Left renal pelvis (tissue), 4 donors: ENCODE data around the gene CCDC149. TPM values are rescaled to one million over a fixed set of nuclear protein-coding genes. Genes with fewer than 3 reads are reported as not detected.

Experiments used
- DNase-seq, 4 donors: peaks; one replicate each; pipeline ENCODE4 v3.0.0-alpha.2; 2013; ENCODE audit warnings: low read depth in 4 of 4, low spot score in 3 of 4
- polyA plus RNA-seq, 4 donors: library from polyadenylated mRNA; unstranded; fragments of 120-200 nt; gene quantifications; one replicate each; pipeline ENCODE4 v1.2.1, GENCODE V29; 2013; ENCODE audit not compliant: insufficient read length in 4 of 4

Gene CCDC149
- polyA plus RNA-seq, 4 donors = 12.9 to 21.6 (median 19.4) TPM

DNA sequence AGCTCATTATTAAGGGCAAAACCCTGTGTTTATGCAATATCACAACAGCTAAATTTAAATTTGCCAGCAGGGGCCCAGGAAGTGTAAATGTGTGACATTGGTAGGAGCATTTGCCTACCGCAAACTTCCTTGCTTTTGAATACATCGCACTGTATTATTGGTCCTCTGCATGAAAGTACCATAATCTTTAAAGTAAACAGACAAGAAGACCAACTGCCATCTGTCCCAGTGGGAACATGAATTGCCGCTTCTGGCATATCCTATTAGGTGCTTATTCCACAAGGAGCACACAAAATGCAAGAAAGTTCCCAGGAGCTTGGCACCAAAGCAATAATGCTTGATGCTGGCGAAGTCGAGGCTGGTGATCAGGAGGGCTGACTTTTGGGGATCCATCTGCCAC, 66.1 kb downstream of the CCDC149 start:
- no peak for DNase-seq

DNA sequence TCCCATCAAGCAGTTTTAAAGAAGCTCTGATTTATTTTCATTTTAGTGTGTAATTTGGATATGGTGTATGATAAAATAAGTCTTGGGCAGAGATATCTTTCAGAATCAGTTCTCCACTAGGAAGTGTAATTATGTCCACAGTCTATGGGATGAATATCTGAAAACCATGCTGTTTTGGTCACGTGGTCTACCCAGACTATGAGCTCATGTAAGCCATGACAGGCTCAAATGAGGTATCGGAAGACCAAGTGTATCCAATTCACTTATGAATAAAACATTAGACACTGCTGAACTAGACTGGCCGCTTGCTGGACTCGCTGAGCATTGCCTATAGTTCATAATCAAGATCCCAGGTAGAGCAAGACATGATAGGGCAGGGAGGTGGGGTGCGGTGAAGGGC, 66.9 kb downstream of the CCDC149 start:
- DNase-seq = no peak

DNA sequence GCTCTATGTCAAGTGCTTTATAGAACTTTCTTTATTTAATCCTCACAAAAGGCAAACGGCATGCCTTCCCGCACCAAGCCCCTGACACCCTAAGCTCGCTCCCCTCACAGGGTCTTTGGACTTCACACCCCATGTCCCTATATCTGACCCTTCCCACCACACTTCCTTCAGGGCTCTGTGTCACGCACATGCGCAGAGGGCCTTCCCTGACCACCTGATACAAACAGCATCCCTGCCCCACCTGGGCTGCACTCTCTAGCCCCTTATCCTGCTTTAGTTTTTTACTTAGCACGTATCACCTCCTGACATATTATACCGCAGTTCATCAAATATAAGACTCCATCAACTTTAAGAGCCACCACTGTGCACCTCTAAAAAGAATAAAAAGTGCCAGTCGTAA, 67.7 kb downstream of the CCDC149 start:
- DNase-seq = no peak

DNA sequence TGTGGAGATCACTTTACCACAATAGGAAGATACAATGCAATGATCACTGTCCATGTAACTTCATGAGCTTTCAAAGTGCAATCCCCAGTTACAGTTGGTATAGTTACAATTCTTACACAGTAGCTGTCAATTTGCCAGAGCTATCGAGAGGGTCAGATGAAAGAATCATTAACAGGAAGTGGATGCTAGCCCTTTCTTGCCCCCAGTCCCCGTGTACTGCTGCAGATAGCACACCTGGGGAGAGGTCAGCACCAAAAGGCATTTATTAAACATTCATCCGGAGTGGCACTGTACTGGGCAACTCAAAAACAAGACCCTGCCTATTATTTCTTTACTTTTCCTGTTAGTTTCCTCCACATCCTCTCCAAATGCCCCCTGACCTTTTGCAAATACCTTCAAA, 69.7 kb downstream of the CCDC149 start:
- DNase-seq = no peak

DNA sequence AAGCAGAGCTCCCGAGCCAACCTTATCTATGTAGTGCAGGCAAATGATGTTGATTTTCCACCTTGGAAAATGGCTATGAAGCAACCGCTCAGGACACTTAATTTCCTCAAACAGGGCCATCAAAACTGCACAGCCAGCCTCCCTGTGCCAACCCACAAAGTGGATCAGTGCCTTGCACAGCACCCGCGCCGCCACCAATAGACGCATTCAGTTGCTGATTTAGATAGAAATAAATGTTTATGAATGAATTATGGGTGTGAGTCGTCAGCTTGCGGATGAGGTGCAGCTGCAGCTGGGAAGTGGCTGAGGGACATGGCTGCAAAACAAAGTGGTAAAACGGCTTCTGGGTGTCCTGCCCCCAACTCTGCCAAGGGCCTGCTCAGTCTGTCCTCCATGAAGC, 70.5 kb downstream of the CCDC149 start:
- no peak for DNase-seq

DNA sequence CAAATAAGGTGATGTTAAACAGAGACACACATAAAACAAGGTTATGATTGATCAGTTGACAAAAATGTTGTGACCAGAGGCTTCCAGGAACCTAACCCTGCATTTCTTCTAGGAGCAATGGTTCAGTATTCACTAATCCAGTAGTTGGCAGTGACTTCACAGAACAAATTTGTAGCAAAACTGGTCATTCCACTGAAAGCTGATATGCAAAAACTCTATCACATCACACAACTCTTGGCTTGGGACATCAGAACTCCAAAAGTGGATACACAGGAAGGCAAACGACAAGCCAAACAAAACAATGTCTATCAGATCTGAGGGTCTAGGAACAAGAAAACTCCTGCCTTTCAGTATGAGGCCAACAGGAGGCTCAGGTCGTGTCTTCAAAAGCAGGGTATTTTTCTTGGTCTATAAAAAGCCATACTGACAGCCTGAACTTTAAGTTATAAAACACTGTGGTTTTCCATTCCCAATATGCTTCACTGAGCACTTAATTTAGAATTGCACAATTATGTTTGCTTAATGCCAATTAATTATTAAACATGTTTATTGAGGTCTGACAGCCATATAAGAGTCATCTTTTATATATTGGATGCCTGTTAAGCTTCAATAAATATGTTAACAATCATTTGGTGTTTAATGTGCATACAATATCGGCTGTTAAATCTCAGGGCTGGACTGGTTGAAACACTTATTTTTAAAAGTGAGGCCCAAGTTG, 71.9 kb downstream of the CCDC149 start:
- DNase-seq = no peak

DNA sequence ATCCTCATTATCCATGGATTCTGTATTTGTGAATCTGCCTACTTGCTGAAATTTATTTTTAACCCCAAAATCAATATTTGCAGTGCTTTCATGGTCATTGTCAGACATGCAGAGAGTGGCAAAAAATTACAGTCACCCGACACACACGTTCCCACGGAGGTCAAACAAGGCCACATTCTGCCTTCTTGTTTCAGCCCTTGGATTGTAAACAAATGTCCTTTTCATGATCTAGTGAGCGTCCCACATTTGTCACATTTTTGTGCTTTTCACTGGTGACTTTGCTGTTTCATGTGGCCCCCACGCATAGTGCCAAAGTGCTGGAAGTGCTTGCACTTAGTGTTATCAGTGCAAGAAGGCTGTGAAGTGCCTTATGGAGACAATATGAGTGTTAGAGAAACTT, 72.5 kb downstream of the CCDC149 start:
- DNase-seq = no peak

DNA sequence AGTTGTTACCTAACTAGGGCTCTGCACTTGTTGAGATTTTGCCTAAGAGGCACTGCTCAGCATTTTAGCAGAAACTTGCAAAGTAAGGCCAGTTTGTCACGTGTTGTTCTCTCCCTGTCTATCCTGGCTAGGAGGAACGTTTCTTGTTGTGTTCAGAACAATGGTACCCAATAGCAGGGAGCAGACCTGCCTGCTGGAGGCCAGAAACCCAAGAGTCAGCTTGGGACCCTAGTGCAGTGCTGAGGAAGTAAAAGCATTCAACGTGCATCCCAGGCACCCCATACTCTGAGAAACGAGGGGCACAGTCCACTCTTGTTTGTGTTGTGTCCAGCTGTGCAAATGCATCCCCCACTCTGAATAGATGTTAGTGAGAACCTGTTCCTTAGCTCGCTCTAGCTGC, 75.1 kb downstream of the CCDC149 start:
- no peak for DNase-seq

DNA sequence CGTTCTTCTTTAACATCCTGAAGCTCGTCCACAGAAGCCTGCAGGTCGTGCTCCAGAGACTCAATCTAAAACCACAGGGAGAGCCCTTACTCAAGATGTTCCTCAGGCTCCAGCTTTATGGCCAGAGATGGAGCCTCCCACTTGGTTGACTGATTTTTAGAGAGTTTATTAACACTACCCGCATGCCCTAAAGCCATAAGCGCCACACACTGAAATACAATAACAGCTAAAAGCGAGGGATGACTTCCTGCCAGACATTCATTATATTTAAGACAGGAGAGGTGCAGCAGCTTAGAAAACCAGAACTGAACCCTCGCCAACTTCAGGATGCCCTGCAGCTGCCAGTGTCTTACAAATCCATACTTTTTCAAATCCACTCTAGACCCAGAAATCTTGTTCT, 75.5 kb downstream of the CCDC149 start:
- DNase-seq = no peak

DNA sequence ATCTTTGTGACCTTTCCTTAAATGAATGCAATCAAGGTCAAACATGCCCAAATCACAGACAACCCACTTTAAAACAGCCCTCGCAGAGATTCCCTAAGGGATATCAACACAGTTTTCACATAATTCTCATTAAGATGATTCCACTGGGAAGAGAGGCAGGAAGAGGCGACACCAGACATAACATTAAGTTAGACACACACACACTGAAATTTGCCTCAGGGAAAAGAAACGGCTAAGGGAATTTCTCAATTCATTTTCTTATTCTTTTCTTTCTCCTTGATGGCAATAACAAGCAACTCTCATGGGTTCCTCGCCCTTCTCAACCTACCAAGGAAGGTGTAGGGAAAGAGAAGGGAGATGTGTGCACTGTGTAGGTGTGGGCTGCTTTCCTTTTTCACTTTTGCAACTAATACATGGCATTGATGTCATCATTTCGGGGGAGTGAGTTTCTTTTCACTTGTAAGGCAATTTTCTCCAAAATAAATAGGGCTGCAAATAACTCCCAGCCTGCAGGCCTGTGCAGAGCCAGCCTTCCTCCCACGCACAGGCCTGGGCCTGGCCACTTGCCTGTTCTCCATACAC, 76.1 kb downstream of the CCDC149 start:
- no peak for DNase-seq

DNA sequence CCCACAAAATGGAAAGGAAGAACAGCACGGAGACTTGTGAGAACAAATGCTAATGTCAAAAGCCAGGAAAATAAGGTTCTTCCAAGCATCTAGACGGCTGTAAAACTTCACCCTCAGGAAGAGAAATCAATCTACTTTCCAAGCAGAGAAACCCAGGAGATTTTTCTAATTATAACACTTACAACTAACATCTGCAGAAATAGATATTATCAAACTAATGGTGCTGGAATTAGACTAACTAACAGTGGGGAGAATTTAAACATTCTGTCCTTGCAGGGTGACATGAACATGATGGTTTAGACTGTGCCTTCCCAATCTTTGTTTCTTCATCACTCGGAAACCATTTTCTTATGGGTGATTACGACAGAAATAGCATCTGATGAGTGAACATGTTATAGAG, 77.1 kb downstream of the CCDC149 start:
- DNase-seq = no peak

DNA sequence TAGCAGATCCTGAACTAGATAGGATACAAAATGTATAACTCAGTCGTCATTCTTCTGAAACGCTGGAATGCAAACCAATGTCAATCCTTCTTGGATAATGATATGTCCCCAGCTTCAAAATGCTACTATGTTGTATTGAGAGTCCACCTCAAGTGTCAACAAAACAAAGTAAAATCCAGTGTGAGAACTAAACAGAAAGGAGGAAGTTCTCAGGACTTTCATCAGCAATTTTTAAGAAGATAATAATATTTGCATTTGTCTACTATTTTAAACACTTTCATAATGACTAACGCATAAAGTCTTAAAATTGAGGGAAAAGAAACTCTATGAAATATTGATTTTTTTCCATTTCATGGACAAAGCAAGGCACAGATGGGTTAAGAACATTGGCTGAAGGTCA, 81.2 kb downstream of the CCDC149 start:
- DNase-seq = no peak

DNA sequence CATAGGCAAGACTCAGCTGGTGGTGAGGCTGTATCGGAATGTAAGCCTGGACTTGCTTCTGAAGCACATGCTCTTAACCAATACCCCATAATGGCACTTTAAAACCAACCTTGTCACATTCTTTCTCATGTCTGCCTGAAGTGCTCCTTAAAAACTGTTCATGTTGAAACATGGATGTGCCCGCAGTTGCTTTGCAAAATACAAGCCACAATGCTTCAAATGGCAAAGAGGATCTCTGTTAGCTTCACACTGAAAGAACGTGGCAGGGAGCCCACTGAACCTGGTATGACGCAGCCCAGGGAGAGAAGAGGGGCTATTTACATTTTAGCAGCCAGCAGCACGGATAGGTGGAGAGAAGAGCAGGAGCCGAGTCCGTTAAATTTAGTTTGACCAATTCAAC, 88.1 kb downstream of the CCDC149 start:
- DNase-seq = no peak

DNA sequence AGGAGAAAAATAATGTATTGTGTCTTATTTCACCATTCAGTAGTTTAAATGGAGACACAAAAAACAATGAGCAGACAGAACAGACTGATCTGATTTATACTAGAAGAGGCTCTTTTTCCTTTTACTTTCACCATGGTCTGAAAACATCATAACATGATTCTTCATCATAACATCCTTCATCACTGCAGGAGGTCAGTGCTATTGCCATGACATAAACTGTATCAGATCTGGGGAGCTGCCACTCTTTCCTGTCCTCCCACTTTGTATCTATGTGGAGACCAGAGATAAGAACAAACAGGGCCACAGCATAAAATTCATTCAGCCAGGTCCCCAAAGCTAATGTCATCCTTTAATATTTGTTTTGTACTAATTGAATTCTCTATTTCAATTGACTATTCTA, 92.3 kb downstream of the CCDC149 start:
- DNase-seq = no peak

DNA sequence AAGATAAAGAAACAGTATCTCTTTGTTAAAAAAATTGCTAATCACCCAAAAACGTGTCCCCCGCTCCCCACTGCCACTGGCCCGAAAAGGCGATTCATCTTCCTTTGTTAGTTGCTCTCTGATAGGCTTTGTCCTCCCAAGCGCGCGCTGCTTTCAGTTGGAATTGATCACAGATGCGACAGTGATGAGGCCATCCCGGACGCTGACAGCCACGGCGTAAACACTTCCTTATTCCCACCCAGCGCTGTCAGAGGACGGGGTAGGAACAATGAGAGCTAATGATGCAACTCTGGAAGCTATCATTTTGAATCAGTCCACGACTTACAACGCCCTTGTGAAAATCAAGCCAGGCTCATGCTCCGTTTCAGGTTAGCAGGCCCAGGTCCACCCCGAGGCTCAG, 96.0 kb downstream of the CCDC149 start:
- DNase-seq = no peak

DNA sequence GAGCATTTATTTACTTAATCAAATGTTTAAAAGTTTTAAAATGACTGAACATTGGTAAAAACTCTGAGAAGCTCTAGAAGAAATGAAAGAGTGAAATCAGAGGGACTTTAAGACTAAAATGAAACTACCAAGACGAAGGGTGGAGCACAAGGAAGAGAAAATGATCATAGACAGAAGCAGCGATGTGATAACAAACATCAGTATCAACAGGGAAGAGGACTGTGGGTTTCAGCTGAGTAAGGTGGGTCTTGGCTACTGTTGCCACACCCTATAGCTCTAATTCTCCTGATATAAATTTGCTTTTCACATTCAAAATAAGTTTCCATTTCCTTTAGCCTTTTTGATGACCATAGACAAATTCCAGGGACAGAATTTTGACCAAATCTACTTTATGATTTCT, 99.1 kb downstream of the CCDC149 start:
- no peak for DNase-seq

DNA sequence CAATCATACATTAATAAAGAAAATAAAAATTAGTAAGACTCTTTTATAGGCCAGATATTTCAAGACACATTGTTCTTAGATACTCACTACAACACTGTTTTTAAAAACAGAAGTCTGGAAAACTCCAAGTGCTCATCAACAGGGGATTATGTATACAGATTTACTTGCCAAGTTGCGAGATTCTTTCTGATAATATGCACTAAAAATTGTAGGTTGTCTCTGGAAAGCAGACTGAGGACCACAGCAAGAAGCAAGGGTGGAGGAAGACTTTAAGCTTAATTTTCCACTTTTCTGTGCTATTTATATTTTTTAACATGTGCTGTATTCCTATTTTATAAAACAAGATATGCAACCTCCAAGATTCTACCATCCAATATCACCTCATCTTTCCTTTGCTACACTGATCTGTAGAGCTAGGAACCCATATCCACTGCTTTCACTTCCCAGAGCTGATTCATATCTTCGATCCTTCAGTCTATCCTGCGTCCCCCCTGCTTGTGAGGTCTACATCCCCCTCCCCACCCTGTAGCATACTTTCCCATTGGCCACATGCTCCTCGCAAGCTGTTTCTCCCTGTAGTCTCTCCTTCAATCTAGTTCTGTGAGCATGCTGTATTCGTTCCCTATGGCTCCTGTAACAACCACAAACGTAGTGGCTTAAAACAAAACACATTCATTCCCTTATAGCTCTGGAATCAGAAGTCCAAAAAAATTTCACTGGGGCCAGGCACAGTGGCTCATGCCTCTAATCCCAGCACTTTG, 101.8 kb downstream of the CCDC149 start:
- no peak for DNase-seq

DNA sequence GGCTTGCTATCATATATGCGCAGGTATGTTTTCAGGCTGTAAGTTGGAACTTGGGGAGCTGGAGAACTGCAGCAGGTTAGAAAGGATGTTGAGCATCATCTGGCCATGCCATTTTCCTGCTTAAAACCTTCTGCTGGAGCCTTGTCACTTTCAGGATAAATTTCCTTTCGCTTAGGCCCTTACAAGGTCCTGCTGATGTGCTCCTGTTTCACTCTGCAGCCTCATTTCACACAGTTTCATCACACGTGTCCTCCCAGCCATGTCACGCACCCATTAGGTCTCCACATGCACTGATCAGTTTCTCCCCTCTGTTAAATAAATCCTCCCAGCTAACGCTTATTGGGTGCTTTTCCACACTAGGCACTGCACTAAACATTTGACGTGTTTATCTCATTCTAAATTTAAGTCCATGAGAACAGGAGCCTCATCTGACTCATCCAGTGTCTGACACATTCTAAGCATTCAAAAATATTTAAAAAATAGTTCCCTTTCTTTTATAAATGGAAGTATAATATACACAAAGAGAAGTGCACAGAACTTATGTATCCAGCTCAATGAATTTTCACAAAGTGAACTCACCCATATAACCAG, 102.9 kb downstream of the CCDC149 start:
- no peak for DNase-seq

DNA sequence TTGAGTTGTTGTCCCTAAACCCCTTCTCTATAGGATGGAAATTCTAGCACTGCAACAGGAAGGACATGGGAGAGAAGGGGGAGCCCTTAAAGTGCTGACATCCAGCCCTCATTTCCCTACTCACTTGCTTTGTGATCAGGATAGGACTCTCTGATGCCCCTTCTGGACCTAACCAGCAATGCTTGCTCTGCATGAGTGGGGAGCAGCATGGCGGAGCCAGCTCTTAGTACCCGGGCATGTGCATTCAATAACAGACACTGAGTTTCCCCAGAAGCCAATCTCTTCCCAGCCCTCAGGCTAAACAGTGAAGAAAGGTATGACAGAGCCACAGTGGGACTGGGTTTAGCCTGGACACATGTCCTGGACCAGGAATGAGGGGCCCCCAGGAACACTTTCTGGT, 103.5 kb downstream of the CCDC149 start:
- DNase-seq = no peak

DNA sequence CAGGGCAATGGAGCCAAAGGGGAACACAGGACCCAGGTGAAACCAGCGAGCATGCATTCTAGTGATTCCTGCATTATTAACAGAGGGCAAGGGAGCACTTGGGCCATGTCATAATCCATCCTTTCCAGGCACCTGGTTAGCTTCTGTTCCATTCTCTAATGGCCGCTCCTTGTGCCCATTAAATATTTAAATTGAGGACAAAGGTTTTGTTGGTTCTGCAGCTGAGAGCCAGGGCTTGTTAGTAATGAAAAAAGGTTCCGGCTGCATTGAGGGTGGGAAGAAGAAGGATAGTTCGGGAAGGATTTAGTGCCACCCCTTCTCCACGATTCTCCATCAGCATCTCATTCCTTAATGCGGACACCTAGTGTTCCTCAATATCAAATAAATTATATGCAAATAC, 103.9 kb downstream of the CCDC149 start:
- DNase-seq = no peak

DNA sequence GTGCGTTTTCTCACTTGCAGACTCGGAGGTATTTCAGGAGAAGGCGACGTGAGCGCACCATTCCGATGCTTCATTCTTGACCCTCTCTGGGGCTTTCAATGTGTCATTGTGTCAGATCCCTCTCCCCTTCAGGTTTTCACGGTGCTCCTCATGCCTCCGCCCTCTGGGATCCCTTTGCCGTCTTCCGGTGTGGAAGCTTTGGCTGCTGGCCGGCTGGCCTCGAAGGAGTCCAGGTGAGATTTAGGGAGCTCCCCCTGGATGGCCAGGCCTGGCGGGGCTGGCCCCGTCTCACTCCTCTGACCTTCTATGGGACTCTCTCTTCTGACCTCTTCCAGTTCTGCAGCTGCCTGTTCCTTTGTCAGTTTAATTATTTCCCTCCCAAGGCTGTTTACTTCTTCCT, 104.6 kb downstream of the CCDC149 start:
- DNase-seq = no peak

DNA sequence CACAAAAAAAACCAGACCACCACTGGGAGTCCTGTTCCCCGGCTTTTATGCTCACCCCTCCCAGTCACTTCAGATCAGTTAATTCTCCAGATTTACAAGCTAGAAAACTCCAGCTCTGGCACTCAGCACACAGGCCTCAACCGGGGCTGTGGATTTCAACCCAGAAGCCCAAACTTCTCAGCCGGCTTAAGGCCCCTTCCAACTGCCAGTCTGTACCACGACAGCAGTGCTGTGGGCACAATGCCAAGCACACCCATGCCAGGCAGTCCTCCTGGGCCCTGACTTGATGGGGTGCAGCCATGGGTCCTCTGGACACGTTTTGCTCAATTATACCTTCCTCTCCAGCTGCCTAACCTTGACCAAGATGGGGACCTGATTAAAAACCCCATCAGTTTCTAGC, 105.2 kb downstream of the CCDC149 start:
- no peak for DNase-seq
